Activated naive CD4-positive, alpha-beta T cell treated with anti-CD3 and anti-CD28 coated beads, Interleukin-2, amount 50 U/mL, for 72 hours (primary cell): ENCODE measurements around the gene TFIP11. TPM values are rescaled to one million over a fixed set of nuclear protein-coding genes. Genes with fewer than 3 reads are reported as not detected.

ENCODE experiments used
- ATAC-seq, 2 donors: fragments of 150-1000 bp; cut with Tn5 transposase; 2 replicates each; pipeline ENCODE4 v1.10.0; 2021; ENCODE audit warnings: mild to moderate bottlenecking in 2 of 2, moderate library complexity in 2 of 2
- DNase-seq, 2 donors: peaks; one replicate each; pipeline ENCODE4 v3.0.0; 2021 to 2022; ENCODE audit warnings: low spot score in 2 of 2
- H3K27ac Mint-ChIP-seq, 2 donors: one replicate each; pipeline ENCODE4 v1.8.0; 2022; ENCODE audit warnings: mild to moderate bottlenecking in 2 of 2, mixed read lengths in 2 of 2
- H3K36me3 Mint-ChIP-seq, 2 donors: one replicate each; pipeline ENCODE4 v1.8.0; 2022; ENCODE audit warnings: mixed read lengths in 2 of 2
- H3K9me3 Mint-ChIP-seq, 2 donors: one replicate each; pipeline ENCODE4 v1.8.0; 2022; ENCODE audit warnings: mixed read lengths in 2 of 2
- total RNA-seq, 2 donors: library from RNA; stranded (reverse); gene quantifications; one replicate each; pipeline ENCODE4 v1.2.3, GENCODE V29; 2022

The TFIP11 gene
- total RNA-seq, 2 donors from 2014 or later: 45.5 to 49.3 TPM

- H3K36me3 Mint-ChIP-seq: no peaks in the 10 kb centered on the region
Measured at GRCh38 chr22:26450453-26451185, 61.7 kb downstream of the TFIP11 start.

GRCh38 chr22:26448941-26449340 is 63.3 kb downstream of the TFIP11 start:
- H3K27ac Mint-ChIP-seq: peak overlapping the region; percentile 53 to 83
- ATAC-seq: no peak
- H3K36me3 Mint-ChIP-seq: peaks cover 0 to 5% of the 10 kb centered on the region in 2 donors
- DNase-seq: no peak
- no peaks in the 10 kb centered on the region for H3K9me3 Mint-ChIP-seq

More at GRCh38 chr22:26450453-26451185, 61.7 kb downstream of the TFIP11 start:
- no peaks in the 10 kb centered on the region for H3K9me3 Mint-ChIP-seq
- H3K27ac Mint-ChIP-seq: peak overlapping the region in 1 of 2 donors; percentile 46
- DNase-seq (no peak), ATAC-seq (no peak)

- no peaks in the 10 kb centered on the region for H3K9me3 Mint-ChIP-seq
- H3K27ac Mint-ChIP-seq: peak overlapping the region; percentile 53 to 77
- DNase-seq (no peak), ATAC-seq (no peak)
- H3K36me3 Mint-ChIP-seq: peaks cover 0 to 6% of the 10 kb centered on the region in 2 donors
Measured at GRCh38 chr22:26448334-26448733, 63.9 kb downstream of the TFIP11 start.

- DNase-seq (no peak), ATAC-seq (no peak)
- Mint-ChIP-seq H3K27ac (peak overlapping the region; percentile 53 to 91), H3K36me3 (peaks cover 0 to 6% of the 10 kb centered on the region in 2 donors), H3K9me3 (no peaks in the 10 kb centered on the region)
Measured at GRCh38 chr22:26447584-26448329, 64.5 kb downstream of the TFIP11 start.

- Mint-ChIP-seq H3K36me3 (peaks cover 0 to 6% of the 10 kb centered on the region in 2 donors), H3K27ac (peak overlapping the region; percentile 53 to 61), H3K9me3 (no peaks in the 10 kb centered on the region)
- no peak for ATAC-seq
- DNase-seq: no peak
Measured at GRCh38 chr22:26446808-26447515, 65.3 kb downstream of the TFIP11 start.

- DNase-seq (no peak), ATAC-seq (no peak)
- no peaks in the 10 kb centered on the region for H3K9me3 Mint-ChIP-seq
- peaks cover 0 to 6% of the 10 kb centered on the region in 2 donors for H3K36me3 Mint-ChIP-seq
- H3K27ac Mint-ChIP-seq: peak overlapping the region in 1 of 2 donors; percentile 22
Measured at GRCh38 chr22:26445577-26446275, 66.5 kb downstream of the TFIP11 start.

GRCh38 chr22:26444777-26445176 is 67.5 kb downstream of the TFIP11 start:
- Mint-ChIP-seq H3K36me3 (peaks cover 0 to 6% of the 10 kb centered on the region in 2 donors), H3K27ac (peak overlapping the region in 1 of 2 donors; percentile 22), H3K9me3 (no peaks in the 10 kb centered on the region)
- DNase-seq (no peak), ATAC-seq (no peak)

GRCh38 chr22:26443901-26444690 is 68.2 kb downstream of the TFIP11 start:
- DNase-seq: no peak
- Mint-ChIP-seq H3K27ac (peak overlapping the region in 1 of 2 donors; percentile 85), H3K36me3 (peaks cover 0 to 6% of the 10 kb centered on the region in 2 donors), H3K9me3 (no peaks in the 10 kb centered on the region)
- no peak for ATAC-seq

- no peak for DNase-seq
- ATAC-seq: no peak
- Mint-ChIP-seq H3K27ac (peak overlapping the region in 1 of 2 donors; percentile 75), H3K36me3 (peaks cover 0 to 6% of the 10 kb centered on the region in 2 donors), H3K9me3 (no peaks in the 10 kb centered on the region)
Measured at GRCh38 chr22:26442086-26442756, 70.1 kb downstream of the TFIP11 start.

Other genes with a start within 250 kb of the TFIP11 start
- gene ASPHD2, start 83.2 kb downstream of the TFIP11 start, total RNA-seq: 10 to 100 TPM in 1 of 2 donors, 1 to 10 TPM in 1; 3.5 to 15.1 TPM
- gene HPS4, start 28.7 kb downstream of the TFIP11 start, total RNA-seq: 10 to 100 TPM; 51.3 to 62.6 TPM
- gene SRRD, start 28.6 kb downstream of the TFIP11 start, total RNA-seq: 10 to 100 TPM; 18.6 to 27.4 TPM
- gene TPST2, start 77.7 kb upstream of the TFIP11 start, total RNA-seq: 10 to 100 TPM; 15.4 to 26.9 TPM
- gene CRYBB1, start 105.6 kb upstream of the TFIP11 start, total RNA-seq: not detected
- gene CRYBA4, start 109.5 kb upstream of the TFIP11 start, total RNA-seq: not detected
- 100 to 1,000 TPM in 1 of 2 donors, 10 to 100 TPM in 1; 11.4 to 138 TPM for gene MIAT, start 145.1 kb upstream of the TFIP11 start, total RNA-seq